C4-2B (cell line): ENCODE results near the gene BTRC.
"Not testable (repeated sequence)": the region's sequence is repeated elsewhere in the genome, so short reads cannot be mapped to it uniquely, and the experiment has no call there.

Source experiments
- H3K27ac ChIP-seq: fragments of 450-650 bp; 2 replicates; pipeline ENCODE4 v1.5.1; 2017
- CTCF ChIP-seq: fragments of 450-650 bp; conservative IDR thresholded peaks from 2 replicates; pipeline ENCODE4 v1.5.1; 2017; ENCODE audit warnings: mild to moderate bottlenecking
- ZFX ChIP-seq: fragments of 450-650 bp; IDR thresholded peaks from 2 replicates; pipeline ENCODE4 v1.6.1; 2017

The BTRC gene

GRCh38 chr10:101351477-101351876 lies 2.5 kb upstream of the BTRC start:
- TF ChIP-seq ZFX, result no peak
- no peak for TF ChIP-seq CTCF
- H3K27ac ChIP-seq, result no peak overlapping the region

GRCh38 chr10:101352857-101353256 lies 1.1 kb upstream of the BTRC start:
- H3K27ac ChIP-seq, result not testable (repeated sequence)

GRCh38 chr10:101354328-101355071 lies 535 bp downstream of the BTRC start:
- H3K27ac ChIP-seq, result peak overlapping the region; percentile 71
- TF ChIP-seq ZFX, result peak; percentile 41; the same call in 1 of the 2 replicates
- TF ChIP-seq CTCF, result no peak

GRCh38 chr10:101355072-101355706 lies 1.2 kb downstream of the BTRC start:
- TF ChIP-seq CTCF (no peak), ZFX (no peak)
- no peak overlapping the region for H3K27ac ChIP-seq

- TF ChIP-seq CTCF (no peak), ZFX (no peak)
- H3K27ac ChIP-seq, result no peak overlapping the region
Observed at GRCh38 chr10:101356132-101356531, 2.2 kb downstream of the BTRC start.

GRCh38 chr10:101357958-101358357 lies 4.0 kb downstream of the BTRC start:
- no peak overlapping the region for H3K27ac ChIP-seq
- TF ChIP-seq CTCF (no peak), ZFX (no peak)

- TF ChIP-seq CTCF (no peak), ZFX (no peak)
Observed at GRCh38 chr10:101358706-101359300, 4.8 kb downstream of the BTRC start.

GRCh38 chr10:101360090-101360489 lies 6.1 kb downstream of the BTRC start:
- H3K27ac ChIP-seq, result not testable (repeated sequence)

More at GRCh38 chr10:101358706-101359300, 4.8 kb downstream of the BTRC start:
- no peak overlapping the region for H3K27ac ChIP-seq

- H3K27ac ChIP-seq, result not testable (repeated sequence)
Observed at GRCh38 chr10:101360841-101361240, 6.9 kb downstream of the BTRC start.
